HG03045 (cell line): ENCODE results near the gene ABHD17C.
"Not testable (repeated sequence)": the region's sequence is repeated elsewhere in the genome, so short reads cannot be mapped to it uniquely, and the experiment has no call there.

Experiments used
- ATAC-seq: cut with Tn5 transposase; IDR thresholded peaks from one replicate; pipeline ENCODE4 v1.9.1; 2021; ENCODE audit warnings: mild to moderate bottlenecking, moderate library complexity; ENCODE audit not compliant: unreplicated experiment

The ABHD17C gene

DNA sequence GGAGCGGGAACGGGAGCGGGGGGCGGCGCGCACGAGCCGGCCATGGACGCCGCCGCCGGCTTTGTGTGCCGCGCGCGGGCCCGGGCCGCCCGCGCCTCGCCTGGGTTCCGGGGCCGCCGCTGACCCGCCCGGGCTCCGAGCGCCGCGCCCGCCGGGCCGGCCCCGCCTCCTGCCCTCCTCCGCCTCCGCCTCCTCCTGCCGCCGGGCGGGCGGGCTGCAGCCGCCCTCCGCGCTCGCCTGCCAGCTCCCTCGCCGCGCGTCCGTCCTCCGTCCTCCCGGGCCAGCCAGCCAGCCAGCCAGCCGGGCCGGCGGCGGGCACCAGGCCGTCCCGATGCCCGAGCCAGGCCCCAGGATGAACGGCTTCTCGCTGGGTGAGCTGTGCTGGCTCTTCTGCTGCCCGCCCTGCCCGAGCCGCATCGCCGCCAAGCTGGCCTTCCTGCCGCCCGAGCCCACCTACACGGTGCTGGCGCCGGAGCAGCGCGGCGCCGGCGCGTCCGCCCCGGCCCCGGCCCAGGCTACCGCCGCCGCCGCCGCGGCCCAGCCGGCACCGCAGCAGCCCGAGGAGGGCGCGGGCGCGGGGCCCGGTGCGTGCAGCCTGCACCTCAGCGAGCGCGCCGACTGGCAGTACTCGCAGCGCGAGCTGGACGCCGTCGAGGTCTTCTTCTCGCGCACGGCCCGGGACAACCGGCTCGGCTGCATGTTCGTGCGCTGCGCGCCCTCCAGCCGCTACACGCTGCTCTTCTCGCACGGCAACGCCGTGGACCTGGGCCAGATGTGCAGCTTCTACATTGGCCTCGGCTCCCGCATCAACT lies at the start of gene ABHD17C:
TSS of gene ABHD17C (plus strand) at position 212 of the 812 bp plus-strand sequence. CDS start at position 332, 120 bp downstream.
- peak; percentile 80 for ATAC-seq

DNA sequence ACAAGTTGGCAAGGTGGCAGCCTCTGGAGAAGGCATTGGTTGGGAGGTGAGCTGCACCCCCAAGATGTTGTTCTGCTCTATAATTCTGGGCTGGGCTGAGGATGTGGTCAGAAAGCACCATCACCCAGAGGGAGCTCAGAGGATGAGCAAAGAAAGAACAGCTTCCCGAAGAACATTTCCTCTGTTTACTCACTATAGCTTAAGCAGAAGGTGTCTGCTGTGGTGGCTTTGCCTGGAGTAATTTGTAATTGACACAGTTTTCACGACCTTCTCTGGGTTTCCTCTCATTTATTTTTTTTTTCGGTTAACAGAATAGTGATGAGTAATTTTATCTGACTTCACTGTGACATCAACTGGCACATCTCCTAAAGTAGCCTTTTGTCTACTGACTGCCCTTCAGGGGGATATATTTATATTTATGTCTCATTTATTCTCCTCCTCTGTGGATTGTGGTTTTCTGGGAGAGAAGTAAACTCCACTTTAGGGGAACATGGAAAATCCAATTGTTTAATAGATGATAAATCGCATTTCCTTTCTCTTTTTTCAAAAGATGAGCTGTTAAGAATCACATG lies 49.5 kb upstream of the ABHD17C start:
- no peak for ATAC-seq

DNA sequence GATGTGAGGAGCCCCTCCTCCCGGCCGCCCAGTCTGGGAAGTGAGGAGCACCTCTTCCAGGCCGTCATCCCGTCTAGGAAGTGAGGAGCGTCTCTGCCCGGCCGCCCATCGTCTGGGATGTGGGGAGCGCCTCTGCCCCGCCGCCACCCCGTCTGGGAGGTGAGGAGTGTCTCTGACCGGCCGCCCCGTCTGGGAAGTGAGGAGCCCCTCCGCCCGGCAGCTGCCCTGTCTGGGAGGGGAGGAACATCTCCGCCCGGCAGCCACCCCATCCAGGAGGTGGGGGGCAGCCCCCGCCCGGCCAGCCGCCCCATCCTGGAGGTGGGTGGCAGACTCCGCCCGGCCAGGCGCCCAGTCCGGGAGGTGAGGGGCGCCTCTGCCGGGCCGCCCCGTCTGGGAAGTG lies 47.7 kb upstream of the ABHD17C start:
- ATAC-seq: not testable (repeated sequence)

DNA sequence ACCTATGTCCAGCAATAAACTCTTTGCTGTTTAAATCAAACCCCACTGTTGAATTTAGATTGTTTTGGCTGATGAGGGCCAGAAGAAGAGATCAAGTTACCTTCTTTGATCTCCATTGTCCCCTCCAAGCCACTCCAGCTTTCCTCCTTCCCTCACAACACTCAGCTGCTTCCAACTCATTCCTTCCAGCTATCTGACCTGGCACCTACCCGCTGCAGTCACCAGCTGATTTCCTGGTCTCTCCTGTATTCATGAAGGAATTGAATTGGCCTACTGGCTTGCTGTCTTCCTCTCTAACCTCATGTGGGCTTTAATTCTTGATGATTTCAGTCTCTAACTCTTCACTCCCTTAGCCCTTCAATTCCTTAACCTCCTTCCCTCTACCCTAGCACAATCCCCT lies 40.8 kb upstream of the ABHD17C start:
- ATAC-seq: no peak

DNA sequence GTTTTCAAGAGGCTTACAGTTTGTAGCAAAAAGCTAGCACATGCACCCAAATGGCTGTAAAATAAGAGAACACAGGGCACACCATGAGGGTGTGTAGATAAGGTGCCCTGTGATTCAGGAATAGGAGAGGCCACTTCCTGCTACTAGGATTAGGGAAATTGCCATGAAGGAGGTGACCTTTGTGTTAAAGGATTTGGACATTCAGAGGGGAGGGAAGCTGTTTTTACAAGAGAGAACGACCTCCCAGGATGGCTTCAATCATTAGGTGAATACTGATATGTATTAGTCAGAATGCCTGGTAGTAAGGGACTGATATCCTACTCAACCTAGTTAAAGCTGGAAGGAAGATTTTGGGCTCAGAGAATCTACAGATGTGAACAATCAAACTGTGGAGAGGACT lies 35.7 kb upstream of the ABHD17C start:
- ATAC-seq: no peak

DNA sequence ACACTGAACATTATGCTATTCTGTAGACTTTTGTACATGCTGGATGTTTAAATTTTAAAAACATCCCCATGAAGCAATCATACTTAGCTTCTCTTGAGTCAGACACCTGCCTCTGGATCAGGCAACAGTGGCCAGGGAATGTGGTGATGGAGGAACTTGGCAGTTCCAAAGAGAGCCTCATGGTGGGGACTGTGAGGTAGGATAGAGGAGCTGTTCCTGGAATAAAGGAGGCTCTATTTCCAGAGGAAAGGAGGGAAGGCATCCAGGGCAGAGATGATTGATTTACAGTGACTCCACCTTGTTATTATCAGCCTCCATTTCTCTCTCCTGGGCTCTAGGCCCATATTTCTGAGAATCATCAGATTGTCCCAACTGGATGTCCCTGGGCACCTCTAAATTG lies 35.0 kb upstream of the ABHD17C start:
- no peak for ATAC-seq

DNA sequence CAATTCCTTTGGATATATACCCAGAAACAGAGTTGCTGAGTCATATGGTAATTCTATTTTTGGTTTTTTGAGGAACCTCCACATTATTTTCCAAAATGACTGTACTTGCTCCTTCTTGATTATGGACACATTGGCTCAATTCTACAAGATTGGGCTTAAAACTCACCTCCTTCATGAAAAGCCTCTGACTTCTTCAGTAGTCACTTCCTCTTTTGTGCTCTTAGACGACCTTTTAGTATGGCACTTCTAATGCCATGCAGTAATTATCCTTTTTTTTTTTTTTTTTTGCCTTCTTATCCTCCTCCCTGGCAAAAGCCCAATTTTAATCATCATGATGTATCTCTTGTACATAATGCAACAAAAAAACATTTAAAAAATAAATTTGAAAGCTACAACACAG lies 33.0 kb upstream of the ABHD17C start:
- ATAC-seq: no peak

DNA sequence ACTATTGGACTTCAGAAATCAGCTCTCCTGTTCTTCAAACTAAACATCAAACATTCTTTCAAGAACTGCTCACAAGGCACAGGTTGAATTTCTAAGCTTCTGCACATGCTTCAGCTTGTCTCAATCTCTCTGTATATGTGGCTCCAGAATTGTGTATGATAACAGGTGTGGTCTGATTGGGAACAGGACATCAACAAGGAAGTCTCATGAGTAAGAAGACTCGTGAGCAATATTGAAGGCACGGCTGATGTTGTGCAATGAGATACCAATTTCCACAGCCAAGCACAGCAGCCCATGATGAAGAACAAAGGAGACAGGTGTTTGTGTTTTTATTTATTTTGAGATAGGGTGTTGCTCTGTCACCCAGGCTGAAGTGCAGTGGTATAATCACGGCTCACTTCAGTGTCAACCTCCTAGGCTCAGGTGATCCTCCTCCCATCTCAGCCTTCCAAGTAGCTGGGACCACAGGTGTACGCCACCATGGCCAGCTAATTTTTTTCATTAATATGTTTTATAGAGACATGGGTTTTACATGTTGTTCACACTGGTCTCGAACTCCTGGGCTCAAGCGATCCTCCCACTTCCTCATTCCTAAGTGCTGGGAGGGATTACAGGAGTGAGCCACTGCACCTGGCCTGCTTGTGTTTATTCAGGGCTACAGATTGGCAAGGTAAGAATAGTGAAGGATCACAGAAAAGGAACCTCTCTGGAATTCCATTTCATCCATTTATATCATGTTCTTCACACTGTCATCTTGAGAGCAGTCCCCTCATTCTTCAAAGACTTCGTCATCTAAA lies 32.2 kb upstream of the ABHD17C start:
- no peak for ATAC-seq

DNA sequence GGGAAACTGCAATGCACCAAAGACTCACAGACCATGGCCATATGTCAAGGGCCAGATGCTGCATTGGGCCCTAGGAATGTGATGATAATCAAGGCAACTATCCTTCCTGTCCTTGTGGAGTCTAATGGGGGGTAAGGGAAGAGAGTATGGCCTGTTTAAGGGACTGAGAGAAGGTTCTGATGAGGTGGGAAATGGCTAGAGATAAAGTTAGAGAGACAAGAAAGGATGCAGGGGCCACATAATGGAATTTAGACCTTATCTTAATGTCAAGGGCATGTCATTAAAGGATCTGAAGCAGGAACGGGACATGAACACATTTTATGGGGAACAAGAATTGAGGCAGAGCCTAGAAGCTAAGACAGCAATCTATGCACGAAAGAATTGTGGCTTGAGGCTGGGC lies 30.0 kb upstream of the ABHD17C start:
- ATAC-seq: no peak

DNA sequence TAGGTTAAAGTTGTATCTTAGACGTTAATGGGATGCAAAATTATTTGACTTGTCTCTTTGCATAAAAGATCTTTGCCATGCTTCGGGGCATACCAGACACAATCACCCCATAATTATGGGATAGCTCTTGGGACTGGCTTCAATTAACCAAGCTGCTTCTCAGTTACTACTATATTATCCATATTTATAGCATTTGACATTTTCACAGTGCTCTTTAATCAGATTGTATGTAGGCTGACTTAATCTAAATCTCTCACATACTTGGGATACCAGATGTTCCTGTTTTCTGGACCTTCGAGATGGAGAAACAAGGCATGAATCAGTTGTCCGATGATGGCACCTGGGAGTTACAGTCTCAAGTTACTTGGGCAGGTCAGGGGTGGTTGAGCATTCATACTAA lies 27.2 kb upstream of the ABHD17C start:
- no peak for ATAC-seq

DNA sequence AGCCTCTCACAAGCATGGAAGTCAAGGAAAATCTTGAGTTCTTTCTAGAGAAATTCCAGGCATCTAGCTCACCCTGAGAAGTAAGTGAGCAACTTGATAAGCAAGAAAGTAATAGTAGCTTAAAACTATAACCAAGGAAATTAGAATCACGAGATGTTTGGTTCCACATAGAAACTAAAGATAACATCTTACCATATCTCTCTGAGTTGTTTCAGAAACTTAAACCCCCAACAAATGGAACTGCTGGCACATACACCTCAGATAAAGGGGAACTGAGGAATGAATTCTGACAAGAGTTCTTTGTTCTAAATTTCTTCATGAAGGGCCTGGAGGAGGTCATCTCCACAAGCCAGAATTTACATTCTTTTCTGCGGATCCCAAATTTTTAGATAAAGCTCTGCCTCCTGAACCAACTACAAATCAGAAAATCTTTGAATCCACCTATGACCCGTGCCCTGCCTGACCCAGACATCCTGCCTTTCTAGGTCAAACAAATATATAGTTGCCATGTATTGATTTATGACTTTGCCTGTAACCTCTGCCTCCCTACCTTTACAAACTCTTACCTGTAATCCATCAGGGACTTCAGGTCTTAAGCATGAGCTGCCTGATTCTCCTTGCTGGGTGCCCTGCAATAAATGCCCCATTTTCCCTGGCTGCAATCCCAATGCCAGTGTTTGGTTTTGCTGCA lies 26.4 kb upstream of the ABHD17C start:
- ATAC-seq: no peak

DNA sequence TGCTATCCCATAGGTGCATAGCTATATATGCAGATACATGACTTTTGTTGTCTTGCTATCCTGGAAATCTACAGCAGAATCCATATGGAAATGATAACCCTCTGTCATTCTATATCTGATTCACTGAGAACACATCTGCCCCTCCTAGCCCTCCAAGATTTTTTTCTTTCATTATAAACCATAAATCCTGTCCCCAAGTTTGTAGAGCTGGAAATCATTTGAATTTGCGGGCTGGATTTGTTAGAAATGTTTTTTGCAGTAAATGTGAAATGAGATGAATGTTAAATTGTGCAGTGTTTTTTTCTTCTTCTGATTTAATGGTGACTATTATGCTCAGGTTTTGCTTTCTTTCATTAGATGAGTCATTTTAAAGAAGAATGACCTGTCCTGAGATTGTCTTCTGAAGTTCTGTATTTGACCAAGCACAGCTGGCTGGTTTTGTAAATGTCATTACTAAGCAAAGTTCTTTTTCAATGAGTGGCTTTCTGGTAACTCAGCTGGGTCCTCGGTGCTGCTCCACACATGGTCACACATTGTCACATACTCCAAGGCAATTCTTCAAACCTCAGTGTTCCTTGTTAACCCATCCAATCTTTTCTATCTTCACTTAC lies 25.3 kb upstream of the ABHD17C start:
- ATAC-seq: peak; percentile 55

DNA sequence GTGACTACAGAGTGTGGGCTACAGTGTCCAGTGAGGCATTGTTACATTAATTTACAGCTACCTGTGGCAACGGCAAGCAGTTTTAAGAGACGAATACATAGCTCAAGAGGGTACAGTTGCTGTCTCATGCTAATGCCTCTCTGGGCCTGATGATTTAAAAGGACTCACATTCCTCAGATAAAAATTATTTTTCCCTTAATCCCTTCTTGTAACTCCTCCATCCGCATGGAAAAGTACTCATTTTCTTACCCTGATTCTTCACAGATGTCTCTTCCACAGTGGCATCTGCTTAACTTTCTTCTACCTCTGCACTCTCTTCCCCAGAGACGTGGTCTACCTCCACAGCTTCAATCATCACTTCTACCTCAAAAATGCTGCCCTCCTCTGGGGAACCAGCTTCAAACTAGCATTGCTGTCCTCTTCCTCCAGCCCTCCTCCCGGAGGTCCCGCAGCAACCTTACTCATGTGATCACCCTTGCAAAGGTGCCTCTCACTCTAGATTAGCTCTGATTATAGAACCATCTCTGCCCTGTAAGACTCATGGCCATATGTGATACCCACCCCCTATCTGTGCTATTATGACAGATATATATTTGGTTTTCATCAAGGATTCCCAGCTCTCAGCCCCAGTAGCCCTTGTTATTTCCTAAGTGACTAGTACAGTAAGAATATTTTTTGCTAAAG lies 21.4 kb upstream of the ABHD17C start:
- no peak for ATAC-seq

DNA sequence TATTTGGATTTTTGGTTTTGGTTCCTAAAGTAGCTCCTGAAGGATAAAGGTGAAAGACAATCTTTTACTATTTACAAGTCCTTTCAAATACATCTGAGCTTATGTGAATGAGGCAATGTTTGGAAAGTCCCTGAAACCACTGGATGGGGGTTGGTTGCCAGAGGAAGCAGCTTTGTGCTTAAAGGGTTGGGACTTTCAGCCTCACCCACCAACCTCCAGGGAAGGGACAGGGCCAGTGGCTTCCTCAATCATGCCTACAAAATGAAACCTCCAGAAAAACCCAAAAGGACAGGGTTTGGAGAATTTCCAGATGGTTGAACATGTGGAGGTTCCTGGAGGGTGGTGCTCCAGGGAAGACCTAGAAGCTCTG lies 20.9 kb upstream of the ABHD17C start:
- no peak for ATAC-seq

DNA sequence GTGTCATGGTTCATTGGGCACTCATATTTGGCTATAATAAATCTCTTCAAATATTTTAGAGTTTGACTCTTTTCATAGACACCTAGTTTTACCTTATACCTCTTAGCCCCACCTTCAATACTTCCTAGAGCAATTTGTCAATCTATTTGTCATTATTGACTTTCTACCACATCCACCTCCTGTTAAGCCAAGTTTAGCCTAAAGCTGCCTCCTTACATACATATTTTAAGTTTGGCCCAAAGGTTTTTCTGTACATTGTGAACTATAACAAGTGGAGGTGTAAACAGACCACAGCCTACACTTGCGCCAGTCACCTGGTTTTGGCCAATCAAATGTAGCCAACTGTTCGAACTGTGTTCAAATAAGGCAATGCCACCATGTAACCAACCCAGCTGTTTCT lies 18.1 kb upstream of the ABHD17C start:
- ATAC-seq: no peak

DNA sequence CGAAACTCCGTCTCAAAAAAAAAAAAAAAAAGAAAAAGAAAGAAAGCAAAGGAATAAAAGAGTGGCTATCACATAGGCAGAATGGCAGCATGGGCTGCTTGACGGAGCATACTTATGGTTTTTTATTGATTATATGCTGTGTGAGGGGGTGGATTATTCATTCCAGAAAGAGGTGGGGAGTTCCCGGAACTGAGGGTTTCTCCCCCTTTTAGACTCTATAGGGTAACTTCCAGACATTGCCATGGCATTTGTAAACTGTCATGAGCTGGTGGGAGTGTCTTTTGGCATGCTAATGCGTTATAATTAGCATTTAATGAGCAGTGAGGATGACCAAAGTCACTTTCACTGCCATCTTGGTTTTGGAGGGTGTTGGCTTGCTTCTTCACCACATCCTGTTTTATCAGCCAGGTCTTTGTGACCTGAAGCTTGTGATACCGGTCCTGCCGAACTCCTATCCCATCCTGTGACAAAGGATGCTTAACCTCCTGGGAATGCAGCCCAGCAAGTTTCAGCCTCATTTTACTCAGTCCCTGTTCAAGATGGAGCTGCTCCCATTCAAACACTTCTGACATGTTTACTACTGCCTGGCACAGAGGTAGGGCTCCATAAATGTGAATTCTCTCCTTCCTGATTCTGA lies 15.8 kb upstream of the ABHD17C start:
- no peak for ATAC-seq

DNA sequence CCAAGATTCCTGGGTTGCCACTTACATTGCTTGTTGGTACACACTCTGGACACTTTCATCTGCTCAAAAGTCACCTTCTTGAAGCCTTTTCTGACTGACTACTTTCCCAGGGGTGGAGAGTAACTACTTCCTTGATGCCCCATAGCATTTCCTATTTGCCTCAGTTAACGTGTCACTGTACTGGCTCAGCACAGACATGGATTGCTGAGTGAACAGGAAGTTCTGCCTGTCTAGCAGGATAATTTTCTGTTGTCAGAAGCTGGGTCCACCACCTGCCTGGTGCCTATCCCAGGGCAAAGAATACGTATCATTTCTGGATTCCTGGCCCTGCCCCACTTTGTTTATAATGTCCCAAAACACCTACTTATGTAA lies 15.3 kb upstream of the ABHD17C start:
- ATAC-seq: no peak

DNA sequence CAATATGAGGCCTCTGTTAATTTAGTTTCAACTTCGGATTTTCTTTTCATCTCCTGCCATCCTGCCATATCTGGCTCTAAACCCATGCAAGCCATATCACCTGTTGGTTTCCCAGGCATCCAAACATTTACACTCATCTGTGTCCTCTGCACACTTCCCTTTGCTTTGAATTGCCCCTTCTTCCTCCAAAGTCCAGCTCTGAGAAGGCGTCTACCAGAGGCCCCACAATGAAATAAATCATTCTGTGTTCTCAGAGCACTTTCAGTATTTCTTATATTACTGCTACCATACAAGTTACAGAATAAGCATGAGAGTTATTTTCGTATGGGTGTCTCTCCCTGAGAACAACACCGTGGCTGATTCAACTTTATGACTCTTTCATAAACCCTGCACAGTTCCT lies 12.9 kb upstream of the ABHD17C start:
- ATAC-seq: no peak

DNA sequence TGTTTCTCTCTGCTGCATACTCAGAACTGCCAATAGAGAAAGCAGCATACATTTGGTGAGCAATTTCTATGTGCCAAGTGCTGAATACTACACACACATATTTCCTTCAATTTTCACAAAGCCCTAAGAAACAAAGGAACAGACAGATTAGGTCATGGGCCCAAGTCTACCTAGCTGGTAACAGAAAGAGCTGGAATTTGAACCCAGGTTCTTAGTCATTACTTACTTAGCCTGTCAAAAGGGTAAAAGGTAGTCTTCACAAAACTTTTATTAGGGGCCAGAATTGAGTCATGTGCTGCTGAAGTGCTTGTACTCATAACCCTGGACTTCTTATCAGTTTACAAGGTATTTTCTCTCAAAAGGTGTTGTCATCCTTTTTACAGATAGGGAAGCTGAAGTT lies 10.4 kb upstream of the ABHD17C start:
- no peak for ATAC-seq

DNA sequence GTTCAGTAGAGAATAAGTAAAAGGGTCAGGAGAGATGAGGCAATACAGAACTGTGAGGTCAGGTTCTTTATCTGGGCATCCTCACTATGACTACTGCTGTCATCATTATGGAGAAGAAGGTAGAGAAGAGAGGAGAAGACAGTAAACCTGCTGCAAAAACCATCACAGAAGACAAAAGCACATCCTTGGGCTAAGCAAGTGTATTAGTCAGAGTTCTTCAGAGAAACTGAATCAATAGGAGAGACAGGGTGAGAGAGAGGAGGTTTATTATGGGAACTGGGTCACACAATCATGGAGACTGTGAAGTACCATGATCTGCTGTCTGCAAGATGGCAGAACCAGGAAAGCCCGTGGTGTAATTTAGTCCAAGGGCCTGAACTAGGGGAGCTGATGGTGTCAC lies 9.5 kb upstream of the ABHD17C start:
- ATAC-seq: no peak
